ENCODE data around the gene MX1. TPM values are rescaled to one million over a fixed set of nuclear protein-coding genes. Genes with fewer than 3 reads are reported as not detected.

MX1 gene
- total RNA-seq, 1 experiment from 2014 or later: 1.2 TPM

DNA sequence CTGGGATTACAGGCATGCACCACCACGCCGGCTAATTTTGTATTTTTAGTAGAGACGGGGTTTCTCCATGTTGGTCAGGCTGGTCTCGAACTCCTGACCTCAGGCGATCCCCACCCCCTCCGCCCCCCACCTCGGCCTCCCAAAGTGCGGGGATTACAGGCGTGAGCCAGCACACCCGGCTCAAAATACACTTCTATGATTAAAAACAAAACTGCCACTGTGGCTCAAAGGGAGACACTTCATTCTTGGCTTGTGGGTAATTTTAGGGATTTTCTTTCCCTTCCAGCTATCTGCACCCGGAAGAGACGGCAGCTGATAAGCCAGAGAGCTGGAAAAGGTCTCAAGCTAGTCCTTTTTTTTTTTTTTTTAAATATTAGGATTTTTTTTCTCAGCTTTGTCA is 57.4 kb downstream of the MX1 start:
- Histone ChIP-seq H3K27me3 (replicated peaks; ENCODE audit: insufficient read depth, low read depth, low read length, poor library complexity) (peaks cover 6% of the 10 kb centered on the region), H3K4me3 (ENCODE audit: low read depth, low read length, poor library complexity, severe bottlenecking) (no peak overlapping the region), H3K36me3 (ENCODE audit: insufficient read depth, low read length, poor library complexity, severe bottlenecking) (no peaks in the 10 kb centered on the region), H3K4me1 (ENCODE audit: insufficient read depth, low read length, poor library complexity, severe bottlenecking) (no peaks in the 10 kb centered on the region), H3K27ac (ENCODE audit: low read depth, low read length, poor library complexity, severe bottlenecking) (no peak overlapping the region), H3K9me3 (ENCODE audit: low read depth, low read length, poor library complexity, severe bottlenecking) (no peaks in the 10 kb centered on the region)
- no peak for DNase-seq (ENCODE audit: low spot score)
- no peak for TF ChIP-seq EZH2 (IDR thresholded peaks at IDR 0.05; ENCODE audit: borderline replicate concordance, low read depth, low read length, poor library complexity, severe bottlenecking)
- TF ChIP-seq, protein P1, sequence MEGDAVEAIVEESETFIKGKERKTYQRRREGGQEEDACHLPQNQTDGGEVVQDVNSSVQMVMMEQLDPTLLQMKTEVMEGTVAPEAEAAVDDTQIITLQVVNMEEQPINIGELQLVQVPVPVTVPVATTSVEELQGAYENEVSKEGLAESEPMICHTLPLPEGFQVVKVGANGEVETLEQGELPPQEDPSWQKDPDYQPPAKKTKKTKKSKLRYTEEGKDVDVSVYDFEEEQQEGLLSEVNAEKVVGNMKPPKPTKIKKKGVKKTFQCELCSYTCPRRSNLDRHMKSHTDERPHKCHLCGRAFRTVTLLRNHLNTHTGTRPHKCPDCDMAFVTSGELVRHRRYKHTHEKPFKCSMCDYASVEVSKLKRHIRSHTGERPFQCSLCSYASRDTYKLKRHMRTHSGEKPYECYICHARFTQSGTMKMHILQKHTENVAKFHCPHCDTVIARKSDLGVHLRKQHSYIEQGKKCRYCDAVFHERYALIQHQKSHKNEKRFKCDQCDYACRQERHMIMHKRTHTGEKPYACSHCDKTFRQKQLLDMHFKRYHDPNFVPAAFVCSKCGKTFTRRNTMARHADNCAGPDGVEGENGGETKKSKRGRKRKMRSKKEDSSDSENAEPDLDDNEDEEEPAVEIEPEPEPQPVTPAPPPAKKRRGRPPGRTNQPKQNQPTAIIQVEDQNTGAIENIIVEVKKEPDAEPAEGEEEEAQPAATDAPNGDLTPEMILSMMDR (conservative IDR thresholded peaks at IDR 0.05; ENCODE audit: low read depth, low read length): no peak
- no TSS peak for BruUV-seq (replicated peaks)
- ChIA-PET CTCF (no interaction called here), POLR2A (ENCODE audit: low non-redundant PET) (interaction anchor here (0.6 kb wide), 1 partner anchor 105 kb away, joined by 6 read pairs; no protein-coding TSS in a partner anchor)
- intact Hi-C loops (cut with micrococcal nuclease; ENCODE audit: unreplicated experiment): no loop called here

DNA sequence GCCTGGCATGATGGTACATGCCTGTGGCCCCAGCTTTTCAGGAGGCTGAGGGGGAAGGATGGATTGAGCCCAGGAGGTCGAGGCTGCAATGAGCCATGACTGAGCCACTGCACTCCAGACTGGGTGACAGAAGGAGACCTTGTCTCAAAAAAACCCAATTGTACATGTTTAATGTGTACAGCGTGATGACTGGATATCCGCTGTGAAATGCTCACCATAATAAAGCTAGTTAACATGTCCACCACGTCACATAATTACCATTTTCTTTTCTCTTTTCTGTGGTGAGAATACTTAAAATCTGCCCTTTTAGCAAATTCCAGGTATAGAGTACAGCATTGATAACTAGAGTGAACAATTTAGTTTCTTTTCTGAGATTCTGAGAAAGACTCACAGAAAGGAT is 57.9 kb downstream of the MX1 start:
- intact Hi-C loops (cut with micrococcal nuclease; ENCODE audit: unreplicated experiment): no loop called here
- TF ChIP-seq EZH2 (IDR thresholded peaks at IDR 0.05; ENCODE audit: borderline replicate concordance, low read depth, low read length, poor library complexity, severe bottlenecking): no peak
- TF ChIP-seq, protein P1 (conservative IDR thresholded peaks at IDR 0.05; ENCODE audit: low read depth, low read length): no peak
- peaks cover 6% of the 10 kb centered on the region for H3K27me3 ChIP-seq (replicated peaks; ENCODE audit: insufficient read depth, low read depth, low read length, poor library complexity)
- no peaks in the 10 kb centered on the region for H3K9me3 ChIP-seq (ENCODE audit: low read depth, low read length, poor library complexity, severe bottlenecking)
- no peak overlapping the region for H3K4me3 ChIP-seq (ENCODE audit: low read depth, low read length, poor library complexity, severe bottlenecking)
- no peak for DNase-seq (ENCODE audit: low spot score)
- POLR2A ChIA-PET (ENCODE audit: low non-redundant PET): no interaction called here
- H3K27ac ChIP-seq (ENCODE audit: low read depth, low read length, poor library complexity, severe bottlenecking): no peak overlapping the region
- H3K4me1 ChIP-seq (ENCODE audit: insufficient read depth, low read length, poor library complexity, severe bottlenecking): no peaks in the 10 kb centered on the region
- CTCF ChIA-PET: no interaction called here
- no TSS peak for BruUV-seq (replicated peaks)
- H3K36me3 ChIP-seq (ENCODE audit: insufficient read depth, low read length, poor library complexity, severe bottlenecking): no peaks in the 10 kb centered on the region

- Histone ChIP-seq H3K9me3 (ENCODE audit: low read depth, low read length, poor library complexity, severe bottlenecking) (no peaks in the 10 kb centered on the region), H3K27me3 (replicated peaks; ENCODE audit: insufficient read depth, low read depth, low read length, poor library complexity) (no peaks in the 10 kb centered on the region), H3K4me3 (ENCODE audit: low read depth, low read length, poor library complexity, severe bottlenecking) (no peak overlapping the region), H3K4me1 (ENCODE audit: insufficient read depth, low read length, poor library complexity, severe bottlenecking) (no peaks in the 10 kb centered on the region), H3K27ac (ENCODE audit: low read depth, low read length, poor library complexity, severe bottlenecking) (no peak overlapping the region), H3K36me3 (ENCODE audit: insufficient read depth, low read length, poor library complexity, severe bottlenecking) (no peaks in the 10 kb centered on the region)
- POLR2A ChIA-PET (ENCODE audit: low non-redundant PET): no interaction called here
- CTCF ChIA-PET: no interaction called here
- TF ChIP-seq, protein P1 (conservative IDR thresholded peaks at IDR 0.05; ENCODE audit: low read depth, low read length): no peak
- TF ChIP-seq EZH2 (IDR thresholded peaks at IDR 0.05; ENCODE audit: borderline replicate concordance, low read depth, low read length, poor library complexity, severe bottlenecking): no peak
- BruUV-seq (replicated peaks): no TSS peak
- DNase-seq (ENCODE audit: low spot score): no peak
- intact Hi-C loops (cut with micrococcal nuclease; ENCODE audit: unreplicated experiment): no loop called here
Observed at GRCh38 chr21:41487082-41487481, 61.0 kb downstream of the MX1 start.
